GM18858 (cell line): ENCODE measurements around the gene TMA16.

ENCODE experiments used
- ATAC-seq: cut with Tn5 transposase; IDR thresholded peaks from one replicate; pipeline ENCODE4 v1.9.1; 2021; ENCODE audit not compliant: unreplicated experiment

Gene TMA16

DNA sequence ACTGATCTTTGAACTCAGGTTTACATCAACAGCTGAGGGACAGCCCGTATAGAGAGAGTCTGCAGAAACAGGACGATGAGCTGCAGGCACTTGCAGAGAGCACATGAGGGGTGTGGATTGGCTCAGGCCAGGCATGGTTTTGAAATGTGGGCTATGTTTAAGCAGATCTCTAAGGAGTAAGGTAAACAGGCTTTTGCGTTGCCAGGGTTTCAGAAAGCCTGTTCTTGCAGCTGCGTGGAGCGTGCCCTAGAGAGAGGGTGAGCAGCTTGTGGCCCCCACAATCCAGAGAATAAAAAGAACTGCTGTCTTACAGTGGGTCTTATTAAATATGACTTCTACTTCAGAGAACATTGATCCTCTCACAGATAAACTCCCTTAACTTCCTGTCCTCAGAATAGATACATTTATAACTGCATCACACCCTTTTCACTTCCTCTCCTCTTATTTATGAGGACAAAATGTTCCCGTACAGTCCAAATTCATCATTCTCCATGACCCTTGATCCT is 64.1 kb downstream of the TMA16 start:
- peak; percentile 48 for ATAC-seq

DNA sequence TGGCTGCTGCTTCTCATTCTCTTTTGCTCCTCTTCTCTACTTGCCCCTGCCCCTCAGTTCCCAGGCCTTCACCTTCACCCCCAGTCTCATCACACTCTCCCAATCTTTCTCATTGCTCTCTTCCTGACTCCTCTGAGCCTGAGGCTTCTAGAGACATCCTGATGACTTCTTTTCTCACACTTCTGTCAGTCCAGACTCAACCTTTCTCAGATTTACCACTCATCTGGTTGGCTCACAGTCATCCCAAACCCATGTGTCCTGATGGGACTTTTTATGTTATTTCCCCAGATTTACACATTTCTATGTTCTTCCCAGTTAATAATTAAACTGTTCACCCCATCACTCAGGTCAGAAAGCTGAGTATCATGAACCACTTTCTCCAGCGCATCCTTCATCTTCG is 68.0 kb downstream of the TMA16 start:
- no peak for ATAC-seq

DNA sequence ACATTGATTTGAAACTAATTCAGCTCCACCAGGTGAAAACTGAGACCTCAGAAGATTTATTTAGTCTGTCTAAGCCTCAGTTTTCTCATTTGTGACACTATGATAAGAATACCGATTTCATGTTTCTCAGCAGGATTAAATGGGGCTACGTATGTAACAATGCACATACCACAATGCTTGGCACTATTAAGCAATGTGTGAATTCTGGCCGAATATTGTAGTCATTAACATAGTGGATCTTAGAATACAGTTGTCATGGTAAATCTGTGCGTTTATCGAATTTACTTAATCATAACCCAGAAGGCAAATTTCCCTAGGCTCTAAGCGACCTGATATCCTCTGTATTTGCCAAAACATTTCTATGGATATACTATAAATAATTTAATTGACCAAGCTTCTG is 69.1 kb downstream of the TMA16 start:
- ATAC-seq = no peak

DNA sequence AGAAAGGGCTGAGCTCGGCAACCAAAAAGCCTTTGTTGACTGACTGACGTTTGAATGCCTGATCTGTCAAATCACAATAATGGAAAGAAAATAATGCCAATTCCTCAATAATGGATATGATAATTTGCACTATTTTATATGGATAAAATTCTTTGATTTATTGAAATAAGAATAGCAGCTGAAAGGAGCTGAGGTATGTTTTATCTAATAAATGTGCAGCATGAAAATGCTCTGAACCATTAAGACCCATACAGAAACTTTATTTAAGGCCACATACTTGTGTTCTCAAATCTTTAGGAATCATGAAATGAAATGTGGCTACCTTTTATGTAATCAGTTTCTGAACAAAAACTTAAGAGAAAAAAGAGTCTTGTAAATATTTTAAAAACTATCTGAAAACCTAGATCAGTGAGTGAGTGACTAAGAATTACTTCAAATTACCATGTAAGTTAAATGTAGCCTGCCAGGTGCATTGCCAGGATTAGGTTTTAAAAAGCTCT is 69.8 kb downstream of the TMA16 start:
- no peak for ATAC-seq

DNA sequence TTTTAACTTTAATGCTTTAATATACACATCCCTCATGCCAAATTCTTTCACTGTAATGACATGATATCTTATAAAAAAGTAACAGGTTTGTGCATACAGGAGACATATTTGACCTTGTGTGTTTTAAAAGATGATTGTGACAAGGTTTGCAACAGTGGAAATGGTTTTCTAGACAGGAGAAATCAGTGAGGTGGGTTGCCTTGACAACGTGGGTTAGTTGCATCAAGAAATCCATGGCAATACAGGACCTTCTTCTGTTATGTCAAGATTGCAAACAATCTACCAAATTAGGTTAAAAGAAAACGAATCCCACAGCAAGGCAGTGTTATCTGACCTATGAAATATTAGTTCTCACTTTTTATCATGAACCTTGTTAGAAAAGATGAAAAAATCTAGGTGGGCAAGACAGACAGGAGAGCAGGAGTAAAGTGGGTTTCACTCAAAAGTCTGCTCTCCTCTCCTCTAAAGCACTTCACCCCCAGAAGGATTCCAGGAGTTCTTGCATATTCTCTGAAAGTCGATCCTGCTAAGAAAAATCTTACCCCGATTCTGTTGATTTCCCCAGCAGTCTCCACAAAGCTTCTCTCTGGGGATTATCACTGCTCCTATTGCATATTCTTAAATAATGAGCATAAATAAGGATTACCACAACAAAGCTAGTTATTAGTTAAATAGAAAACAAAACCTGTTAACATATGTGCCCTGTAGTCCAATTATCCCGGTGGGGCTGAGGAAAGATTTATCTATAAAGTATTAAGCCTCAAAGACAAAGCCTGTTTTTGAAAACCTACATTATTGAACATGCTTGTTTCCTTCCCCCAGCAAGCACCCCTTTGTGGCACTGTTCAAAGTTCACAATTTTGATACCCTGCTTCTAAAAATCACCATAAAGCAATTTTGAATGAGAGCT is 71.0 kb downstream of the TMA16 start:
- no peak for ATAC-seq

DNA sequence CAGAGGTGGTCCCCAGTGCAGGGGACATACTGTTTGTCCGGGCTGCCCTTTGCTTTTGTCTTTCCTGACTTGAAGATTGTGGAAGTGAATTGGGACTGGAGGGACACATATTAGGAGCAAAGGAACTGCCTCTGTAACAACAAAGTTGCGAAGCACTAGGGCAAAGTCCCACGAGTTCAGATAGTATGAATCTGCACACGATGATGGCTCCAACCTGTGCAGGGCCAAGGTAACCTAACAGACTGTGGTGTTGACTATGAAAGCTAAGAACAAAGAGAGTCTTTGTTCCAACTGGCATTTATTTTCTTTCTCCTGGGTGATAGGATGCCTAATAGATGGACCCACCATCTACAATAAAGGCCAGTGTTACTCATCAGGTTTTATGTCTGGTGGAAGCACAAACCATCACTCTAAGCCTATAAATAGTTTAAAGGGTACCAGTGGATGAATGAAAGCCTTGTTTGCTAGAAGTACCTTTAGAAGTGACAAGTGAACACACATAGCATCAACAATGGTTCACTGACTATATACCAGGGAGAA is 71.8 kb downstream of the TMA16 start:
- no peak for ATAC-seq

DNA sequence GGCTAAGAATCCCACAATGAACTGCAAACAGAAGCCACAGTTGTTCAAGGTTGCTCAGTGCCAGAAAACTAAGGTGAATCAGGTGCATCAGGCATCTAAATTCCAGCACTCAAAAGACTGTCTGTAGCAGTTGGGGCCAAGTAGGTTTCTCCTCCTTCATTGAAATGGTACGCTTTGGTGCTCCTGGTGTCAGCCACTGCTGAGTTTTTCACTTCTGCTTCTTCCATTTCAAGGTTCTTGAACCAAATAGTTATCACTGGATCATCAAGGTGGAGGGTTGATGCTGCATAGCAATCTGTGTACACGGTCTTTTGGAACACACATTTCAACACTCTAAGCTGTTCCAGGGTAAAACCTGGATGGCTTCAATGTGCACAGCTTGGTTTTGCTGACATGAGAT is 74.4 kb downstream of the TMA16 start:
- peak; percentile 93 for ATAC-seq
